Stimulated activated naive CD8-positive, alpha-beta T cell treated with anti-CD3 and anti-CD28 coated beads, Interleukin-15, Interleukin-2, amounts not matched to agents 100 U/mL and 50 U/mL, for 24 hours (primary cell): ENCODE results near the gene AK4.

ENCODE experiments used
- ATAC-seq: fragments of 150-1000 bp; cut with Tn5 transposase; one replicate; pipeline ENCODE4 v1.10.0; 2021
- DNase-seq: peaks from one replicate; pipeline ENCODE4 v3.0.0; 2021

The AK4 gene

DNA sequence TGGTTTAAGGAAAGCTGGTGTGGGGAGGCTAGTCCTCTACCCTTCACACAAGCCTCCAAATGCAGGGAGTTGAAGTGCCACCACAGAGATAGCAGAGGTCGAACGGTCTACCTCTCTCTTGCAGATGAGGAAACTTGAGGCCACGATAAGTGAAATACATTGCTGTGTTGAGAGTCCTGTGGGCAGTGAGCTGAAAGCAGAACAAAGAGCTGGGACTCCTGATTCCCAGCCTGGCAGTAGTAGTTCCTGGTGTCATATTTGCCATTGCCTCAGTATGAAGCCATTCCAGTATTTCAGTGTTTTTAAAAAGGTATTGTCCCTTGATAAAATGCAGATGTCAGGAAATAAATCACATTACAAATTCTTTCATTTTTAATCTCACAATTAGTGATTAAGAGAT lies 28.6 kb downstream of the AK4 start:
- ATAC-seq = no peak
- DNase-seq = no peak

DNA sequence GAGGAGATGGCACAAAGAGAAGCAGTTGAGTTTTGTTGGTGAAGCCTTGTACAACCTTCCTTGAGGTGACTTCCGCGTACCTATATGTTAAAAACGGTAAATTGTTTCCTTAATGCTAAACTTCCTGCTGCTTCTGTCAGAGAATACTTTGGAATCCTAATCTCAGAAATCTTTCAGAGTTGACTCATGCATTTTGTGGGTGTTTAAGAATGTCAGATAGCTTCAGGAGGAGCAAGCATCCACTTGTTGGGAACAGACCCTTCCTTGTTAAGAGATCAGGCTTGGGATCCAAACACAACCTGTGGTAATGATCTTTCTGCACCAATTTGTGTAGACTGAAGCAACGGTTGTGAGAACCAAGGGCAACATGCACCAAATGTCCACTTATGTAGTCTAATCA lies 29.5 kb downstream of the AK4 start:
- no peak for DNase-seq

DNA sequence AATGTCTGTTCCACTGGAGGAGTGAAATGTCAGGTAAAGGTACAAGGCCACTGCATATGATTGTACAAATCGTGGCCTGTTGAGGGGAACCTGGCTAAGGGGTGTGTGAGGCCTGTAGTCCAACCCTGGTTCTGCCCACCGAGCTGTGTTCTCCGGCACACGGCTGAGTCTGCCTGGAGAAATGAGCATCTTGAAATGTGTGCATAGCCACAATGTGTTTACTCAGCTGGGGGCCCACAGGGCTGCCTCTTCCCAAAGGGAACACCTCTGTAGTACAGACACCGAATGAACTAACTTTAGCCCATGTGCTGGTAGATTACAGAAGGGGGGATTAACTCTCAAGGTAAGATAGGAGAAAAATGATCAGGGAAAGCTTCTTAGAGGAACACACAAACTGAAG lies 30.2 kb downstream of the AK4 start:
- no peak for ATAC-seq
- DNase-seq = no peak

More for the DNA sequence above, 29.5 kb downstream of the AK4 start:
- ATAC-seq = no peak

DNA sequence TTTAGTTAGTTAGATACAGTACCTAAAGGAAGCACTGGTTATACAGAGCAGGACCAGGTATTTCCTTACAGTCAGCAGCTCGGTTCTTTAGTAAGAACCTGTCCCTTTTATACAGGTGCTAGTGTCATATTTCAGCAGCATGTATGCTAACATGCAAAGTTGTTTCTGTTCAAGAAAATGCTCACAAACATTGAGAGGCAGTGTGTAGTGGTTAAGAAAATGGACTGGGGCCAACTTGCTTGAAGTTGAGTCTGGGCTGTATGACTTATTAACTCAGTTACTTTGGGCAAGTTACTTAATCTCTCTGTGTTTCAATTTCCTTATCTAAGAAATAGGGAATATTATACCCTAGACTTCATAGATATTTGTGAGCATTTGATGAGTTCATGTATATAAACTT lies 31.1 kb downstream of the AK4 start:
- no peak for DNase-seq

DNA sequence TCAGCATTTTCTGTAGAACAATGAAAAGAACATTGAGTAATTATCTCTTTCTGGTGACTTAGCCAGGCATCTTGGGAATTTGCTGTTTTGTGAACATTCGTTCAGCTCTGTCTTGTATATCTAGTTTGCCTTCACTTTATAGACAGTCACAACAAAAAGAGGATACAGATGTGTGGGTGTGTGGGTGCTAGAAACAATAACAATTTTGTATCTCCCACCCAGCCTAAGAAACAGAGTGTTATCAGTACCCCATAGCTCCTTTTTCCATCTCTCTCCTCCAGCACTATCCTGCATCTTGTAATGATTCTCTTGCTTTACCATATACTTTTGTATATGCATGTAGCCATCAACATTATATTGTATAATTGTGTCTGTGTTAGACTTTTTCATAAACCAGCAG lies 33.0 kb downstream of the AK4 start:
- DNase-seq = no peak

More for the DNA sequence above, 31.1 kb downstream of the AK4 start:
- ATAC-seq = no peak

DNA sequence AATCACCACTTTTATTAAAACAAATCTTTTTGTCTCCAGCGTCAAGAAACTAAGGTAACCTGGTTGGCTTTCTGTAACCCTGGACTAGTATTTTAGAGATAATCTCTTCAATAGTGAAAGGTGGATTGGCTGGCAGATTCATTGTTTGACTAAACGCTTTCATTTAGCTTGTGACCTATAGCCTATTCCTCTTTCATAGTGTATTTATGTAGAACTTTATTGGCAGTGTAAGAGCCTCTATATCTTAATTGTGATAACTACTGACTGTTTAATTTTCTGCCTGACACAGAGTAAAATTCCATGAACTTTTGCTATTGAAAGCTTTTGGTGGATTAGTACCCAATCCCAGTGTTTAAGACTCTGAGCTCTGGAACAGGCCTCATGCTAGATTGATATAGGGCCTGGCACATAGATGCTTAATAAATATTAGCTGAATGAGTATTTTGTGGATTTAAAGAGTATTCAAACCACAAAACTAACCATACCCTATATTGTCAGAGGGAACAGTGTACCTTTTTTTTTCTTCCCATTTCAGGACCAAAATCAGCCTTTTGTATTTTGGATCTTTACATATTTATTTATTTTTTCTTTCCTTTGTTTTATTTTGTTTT lies 34.8 kb downstream of the AK4 start:
- ATAC-seq = no peak
- DNase-seq = no peak

More for the DNA sequence above, 33.0 kb downstream of the AK4 start:
- ATAC-seq = no peak

DNA sequence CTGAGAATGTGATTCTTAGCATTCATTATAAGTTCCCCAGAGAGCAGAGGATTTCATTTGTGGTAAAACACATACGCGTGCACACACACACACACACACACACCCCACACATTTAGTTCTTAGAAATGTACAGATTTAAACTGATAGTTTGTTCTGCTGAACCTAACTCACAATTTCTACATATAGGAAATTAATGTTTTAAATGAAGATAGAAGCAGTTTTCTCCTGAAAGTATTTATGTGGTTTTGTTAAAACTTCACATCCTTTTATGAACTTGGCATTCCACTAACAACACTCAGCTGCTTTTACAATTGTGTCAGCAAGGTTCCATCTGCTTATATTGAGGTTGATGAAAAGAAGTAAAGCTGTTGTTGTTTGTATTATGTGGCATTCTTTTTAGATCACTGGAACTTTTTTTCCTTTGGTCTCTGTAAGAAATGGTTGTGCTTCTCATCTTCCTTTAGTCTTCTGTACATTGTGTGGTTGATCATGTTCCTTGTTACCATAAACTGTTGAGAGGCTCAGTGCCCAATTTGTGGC lies 41.6 kb downstream of the AK4 start:
- ATAC-seq (no peak), DNase-seq (no peak)

DNA sequence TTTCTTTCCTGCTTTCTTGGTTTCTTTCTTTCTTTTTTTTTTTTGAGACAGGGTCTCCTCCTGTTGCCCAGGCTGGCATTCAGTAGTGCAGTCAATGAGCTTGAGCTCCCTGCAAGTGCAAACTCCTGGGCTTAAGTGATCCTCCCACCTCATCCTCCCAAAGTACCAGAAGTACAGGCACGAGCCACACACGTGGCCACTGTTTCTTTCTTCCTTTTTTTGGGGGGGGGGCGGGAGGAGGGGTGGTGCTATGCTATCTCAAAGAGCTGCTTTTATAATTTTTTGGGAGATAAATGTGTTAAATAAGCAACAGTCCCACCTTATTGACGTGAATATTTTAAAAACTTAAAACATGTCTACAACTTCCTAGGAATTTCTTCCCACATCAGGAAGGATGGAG lies 42.2 kb downstream of the AK4 start:
- DNase-seq (no peak), ATAC-seq (no peak)

DNA sequence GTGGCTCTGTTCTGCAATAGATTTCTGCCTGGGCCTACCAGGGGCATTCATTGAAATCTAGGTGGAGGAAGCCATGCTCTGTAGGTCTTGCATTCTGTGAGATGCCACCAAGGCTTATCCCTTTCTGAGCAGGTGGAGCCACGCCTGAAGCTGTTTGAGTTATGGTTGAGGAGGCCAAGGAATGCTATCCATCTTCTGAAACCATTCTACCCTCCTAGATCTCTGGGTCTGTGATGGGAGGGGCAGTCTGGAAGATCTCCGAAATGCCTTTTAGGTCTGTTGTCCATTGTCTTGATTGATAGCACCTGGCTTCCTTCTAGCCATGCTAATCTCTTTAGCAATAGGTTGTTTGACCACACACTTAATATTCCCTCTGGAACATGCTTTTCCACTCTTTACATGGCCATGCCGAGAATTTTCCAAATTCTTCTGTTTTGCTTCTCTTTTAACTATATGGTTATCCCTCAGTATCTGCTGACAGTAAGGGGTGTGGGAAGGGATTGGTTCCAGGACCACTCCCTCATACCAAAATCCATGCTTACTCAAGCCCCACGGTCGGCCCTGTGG lies 45.2 kb downstream of the AK4 start:
- DNase-seq (no peak), ATAC-seq (no peak)

DNA sequence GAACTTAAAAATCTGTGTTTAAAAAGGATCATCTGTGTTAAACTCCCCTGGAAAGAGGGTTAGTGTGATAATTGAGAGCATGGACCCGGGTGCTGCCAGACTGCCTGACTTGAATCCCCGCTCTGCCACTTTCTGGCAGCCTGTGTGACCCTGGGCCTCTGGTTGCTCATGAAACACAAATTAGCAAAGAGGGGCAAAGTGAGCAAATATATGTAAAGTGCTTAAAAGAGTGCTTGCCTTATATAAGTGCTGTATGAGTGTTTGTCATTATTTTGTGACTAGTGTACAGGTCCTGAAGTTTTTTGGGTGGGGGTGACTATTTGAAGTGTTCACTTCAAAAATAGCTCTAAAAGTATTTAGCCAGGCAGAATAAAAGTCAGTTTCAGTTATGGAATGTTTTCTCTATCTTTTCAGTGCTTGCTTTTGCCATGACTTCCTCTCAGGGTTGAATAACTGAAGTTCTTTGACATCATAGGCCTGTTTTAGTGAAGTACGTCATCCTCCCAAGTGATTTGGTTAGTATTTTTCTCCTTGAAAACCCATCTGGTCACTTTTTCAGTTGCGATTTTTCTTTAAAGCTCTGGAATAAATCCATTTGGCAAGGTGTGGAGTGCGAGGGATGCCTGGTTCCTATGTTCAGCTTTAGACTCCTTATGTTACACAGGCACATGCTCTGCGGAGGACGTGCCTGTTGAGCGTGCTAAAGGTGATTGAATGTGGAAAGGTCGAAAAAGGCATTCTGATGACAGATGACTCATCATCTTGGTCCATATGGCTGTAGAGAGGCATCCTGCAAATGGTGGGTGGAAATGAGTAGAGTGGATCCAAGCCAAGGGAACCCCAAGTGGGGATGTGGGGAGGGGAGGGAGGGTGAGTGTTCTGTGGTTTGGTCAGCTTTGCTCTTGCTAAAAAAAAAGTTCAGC lies 47.8 kb downstream of the AK4 start:
- ATAC-seq (no peak), DNase-seq (no peak)

DNA sequence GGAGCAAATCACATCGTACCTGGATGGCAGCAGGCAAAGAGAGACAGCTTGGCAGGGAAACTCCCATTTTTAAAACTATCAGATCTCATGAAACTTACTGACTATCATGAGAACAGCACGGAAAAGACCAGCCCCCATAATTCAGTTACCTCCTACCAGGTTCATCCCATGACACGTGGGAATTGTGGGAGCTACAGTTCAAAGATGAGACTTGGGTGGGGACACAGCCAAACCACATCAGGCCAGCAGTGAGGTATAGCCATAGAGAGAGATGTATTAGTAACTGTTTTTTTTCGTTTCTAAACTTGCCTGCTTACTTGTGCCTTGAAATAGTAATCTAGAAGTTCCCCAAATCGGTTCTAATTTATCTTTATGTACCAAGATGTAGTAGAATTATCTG lies 48.9 kb downstream of the AK4 start:
- no peak for ATAC-seq
- no peak for DNase-seq

DNA sequence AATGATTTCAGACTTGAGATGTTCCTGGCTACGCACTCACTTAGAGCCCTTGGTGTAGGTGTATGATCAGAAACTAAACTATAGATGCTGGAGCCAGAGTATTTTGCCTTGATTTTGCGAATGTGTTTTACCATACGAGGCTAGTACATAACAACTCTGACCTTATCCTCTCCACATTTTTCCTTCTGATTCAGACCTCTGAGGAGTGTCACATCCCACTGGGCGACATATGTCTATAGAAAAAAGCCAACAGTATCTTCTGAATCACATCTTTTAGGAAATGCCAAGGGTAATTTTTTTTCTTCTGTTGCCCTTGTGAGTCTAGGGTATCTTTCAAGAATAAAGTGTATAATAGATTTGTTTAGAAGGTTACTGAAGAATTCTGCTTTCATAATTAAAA lies 49.6 kb downstream of the AK4 start:
- ATAC-seq (peak; percentile 51), DNase-seq (no peak)

DNA sequence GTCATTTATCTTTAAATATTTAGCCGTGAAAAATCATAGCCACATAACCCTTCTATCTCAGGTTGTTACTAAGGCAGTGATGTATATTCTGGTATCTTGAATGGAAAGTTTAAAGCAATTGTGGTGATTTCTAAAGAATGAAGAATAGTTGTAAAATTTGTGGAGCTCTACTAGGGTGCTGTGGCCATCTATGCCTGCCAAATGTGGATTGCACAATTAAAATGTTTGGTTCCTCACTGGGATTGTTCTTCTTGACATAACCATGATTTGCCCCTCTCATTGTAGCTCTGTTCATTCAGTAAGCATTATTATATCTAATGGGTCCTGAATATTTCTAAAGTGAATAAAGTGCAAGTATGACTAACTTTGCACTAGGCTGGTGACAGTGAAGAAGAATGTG lies 50.1 kb downstream of the AK4 start:
- DNase-seq (no peak), ATAC-seq (no peak)

DNA sequence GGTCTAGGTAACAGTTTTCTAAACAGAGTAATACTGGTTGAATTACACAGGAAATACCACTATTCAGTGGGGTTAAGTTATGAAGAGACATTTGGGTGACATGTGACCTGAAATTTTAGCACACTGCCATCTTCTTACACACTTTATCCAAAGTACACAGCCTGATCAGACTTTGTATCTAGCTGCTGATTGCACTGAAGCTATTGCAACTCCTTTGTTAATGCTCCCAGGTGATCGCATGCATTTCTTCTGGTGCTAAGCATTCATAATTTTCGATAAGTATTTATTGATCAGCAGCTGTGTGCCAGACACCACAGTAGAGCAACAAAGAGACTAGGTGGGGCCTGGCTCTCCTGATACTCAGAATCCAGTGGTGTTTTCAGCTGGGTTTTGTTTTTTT lies 52.4 kb downstream of the AK4 start:
- ATAC-seq = no peak
- no peak for DNase-seq

DNA sequence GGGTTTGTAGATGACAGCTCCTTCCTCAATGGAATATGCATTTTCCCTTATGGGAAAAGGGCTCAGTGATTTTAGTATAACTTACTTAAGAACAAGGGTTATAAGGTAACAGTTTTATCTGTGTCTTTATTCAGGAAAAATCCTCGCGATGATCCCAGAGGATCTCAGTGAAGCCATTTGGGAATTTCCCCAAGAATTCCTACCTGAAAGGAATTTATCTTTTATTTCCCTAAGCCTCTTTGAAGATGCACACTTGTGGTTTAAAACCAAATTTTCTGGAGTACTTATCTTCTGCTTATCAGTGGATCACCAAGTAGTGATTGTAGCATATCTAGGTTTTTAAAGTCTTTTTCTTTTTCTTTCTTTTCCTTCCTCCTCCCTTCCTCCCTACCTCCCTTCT lies 58.8 kb downstream of the AK4 start:
- no peak for DNase-seq
- no peak for ATAC-seq

DNA sequence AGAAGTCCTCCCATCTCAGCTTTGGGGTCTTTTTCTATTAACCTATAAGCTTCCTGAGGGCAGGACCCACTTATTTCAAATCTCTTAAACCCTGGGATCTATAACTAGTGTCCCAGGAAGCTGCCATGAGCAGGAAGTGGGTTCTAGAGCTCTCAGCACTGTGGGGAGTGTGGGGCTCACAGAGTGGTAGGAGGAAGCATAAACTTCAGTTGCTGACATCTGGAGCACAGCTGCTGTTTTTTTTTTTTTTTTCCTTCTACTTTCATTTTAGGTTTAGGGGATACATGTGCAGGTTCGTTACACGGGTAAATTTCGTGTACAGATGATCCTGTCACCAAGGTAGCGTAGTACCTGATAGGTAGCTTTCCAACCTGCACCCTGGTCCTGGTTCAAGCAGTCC lies 59.3 kb downstream of the AK4 start:
- no peak for ATAC-seq

DNA sequence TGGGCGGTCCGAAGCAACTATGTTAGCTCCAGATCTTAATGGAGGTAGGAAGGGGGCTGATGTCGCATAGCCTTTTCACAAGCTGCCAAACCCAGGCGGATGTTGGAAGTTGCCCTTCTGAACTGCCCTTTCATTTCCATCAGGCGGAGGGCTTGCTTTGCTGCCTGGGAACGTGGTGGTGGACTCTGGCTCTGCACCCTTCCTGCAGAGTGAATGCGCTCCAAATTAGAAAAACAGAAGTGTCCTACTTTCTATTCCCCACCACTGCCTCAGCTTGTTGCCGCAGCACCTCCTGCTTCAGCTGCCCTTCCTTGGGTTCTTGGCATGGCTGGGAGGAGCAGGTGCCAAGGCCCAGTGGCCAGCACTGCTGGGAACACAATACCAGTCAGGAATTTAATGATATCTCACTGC lies 60.6 kb downstream of the AK4 start:
- DNase-seq = no peak
- no peak for ATAC-seq

More for the DNA sequence above, 59.3 kb downstream of the AK4 start:
- no peak for DNase-seq

DNA sequence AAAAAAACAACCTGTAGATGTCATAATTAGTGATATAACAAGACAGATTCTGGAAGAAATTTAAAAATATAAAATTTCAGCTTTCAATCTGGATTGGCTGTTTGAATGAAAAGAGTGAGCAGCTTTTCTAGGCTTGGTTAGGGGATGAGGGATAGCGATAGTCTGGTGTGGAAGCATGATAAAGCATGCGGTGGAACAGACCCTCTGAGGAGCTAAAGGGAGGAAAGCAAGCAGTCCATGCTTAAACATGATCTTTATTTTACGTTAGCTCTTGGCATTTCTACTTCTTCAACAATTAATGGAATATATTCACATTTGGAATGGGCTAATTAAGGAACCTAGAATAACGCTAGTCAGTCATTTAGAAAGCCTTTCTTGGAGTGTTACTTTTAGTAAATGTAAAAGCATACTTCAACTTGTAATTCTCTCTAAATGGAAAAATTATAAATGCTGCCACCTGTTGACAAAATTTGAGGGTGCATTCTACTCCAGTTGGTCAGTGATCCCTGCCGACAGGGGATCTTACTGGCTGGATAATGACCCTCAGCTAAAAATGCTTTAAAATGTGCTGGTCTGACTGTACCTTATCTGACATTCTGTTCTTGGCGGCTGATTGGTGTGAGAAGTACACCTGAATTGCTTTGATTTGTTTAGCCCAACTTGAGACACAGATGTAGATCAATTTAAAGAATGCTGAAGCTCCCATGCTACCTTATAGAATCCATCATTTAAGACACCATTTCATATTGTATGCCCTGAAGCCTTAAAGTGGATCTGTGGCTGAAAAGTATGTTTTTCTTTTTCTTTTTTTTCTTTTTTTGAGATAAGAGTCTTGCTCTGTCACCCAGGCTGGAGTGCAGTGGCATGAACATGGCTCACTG lies 61.2 kb downstream of the AK4 start:
- DNase-seq (no peak), ATAC-seq (no peak)

DNA sequence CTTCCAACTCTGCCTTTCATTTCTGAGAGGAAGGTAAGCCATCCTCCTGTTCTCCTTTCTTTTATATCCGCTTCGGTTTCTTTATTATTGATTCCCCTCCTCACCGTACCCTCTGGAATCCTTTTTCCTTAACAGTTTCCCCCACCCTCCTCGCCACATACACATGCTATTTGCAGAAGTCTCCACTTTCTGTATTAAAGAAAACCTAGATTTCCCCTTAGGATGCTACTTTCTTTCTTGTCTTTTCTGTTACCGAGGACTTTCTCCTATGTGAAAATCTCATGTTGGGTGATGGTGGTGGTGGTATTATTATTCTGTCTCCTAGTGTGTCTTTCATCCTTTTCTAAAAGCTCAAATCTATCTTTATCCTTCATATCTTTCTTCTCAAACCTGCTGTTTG lies 62.3 kb downstream of the AK4 start:
- DNase-seq = no peak
- ATAC-seq = no peak

DNA sequence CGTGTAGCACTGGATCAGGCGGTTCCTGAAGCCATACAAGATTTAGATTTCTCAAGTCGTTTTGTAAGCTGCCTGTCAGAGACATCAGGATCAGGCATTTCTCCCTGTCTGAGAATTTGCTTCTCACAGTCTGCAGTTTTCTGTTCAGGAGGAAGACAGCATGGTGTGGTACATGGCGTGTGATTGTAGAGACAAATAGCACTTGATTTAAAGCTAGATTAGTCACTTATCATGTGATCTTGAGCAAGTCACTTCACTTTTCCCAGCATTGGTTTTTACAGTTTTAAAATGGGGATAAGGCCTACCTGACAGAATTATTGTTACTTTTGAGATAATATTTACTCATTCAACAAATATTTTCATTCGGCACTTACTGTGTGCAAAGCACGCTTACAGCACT lies 63.3 kb downstream of the AK4 start:
- no peak for DNase-seq
- ATAC-seq = no peak

DNA sequence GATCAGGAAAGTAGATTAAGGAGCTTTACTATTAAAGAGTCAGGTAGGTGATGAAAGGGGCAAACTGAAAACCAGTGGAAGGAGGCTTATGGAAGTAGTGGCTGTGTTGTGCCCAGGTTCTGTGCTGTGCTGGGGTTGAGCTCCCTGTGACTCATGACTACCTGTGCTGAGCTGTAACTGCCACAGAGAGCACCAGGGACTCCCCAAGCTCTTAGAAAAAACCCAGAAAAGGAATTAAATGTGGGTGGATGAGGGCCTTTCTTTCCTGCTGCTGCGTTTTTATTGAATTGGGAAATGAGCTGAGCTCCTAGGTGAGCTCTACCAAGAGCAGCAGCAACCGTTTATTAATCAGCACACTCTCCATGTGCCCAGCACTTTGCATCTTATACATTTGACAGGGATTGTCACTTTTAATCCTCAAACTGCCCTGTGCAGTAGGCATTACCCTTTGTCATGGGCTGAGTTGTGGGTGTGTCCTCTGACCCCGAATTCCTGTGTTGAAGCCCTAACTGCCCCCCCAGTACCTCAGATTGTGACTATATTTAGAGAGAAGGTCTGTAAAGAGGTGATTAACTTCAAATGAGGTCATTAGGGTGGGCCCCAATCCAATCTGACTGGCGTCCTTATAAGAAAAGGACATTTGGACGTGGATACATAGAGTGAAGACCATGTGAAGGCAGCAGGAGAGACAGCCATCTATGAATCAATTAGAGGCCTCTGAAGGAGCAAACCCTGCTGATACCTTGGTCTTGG lies 65.4 kb downstream of the AK4 start:
- DNase-seq = peak; percentile 27
- peak; percentile 94 for ATAC-seq
